Stimulated activated naive B cell treated with anti-CD40 and anti-IgM and Interleukin-4, amounts not matched to agents 10 μg/mL and 1 μg/mL and 100 μg/mL, for 72 hours (primary cell): ENCODE measurements around the gene KTN1.
A peak's percentile ranks its signal among the peaks of the same experiment; 100 is the strongest.

Source experiments
- ATAC-seq, 2 donors: fragments of 150-1000 bp; cut with Tn5 transposase; replicated peaks; 2 replicates each; pipeline ENCODE4 v1.10.0; 2021; ENCODE audit warnings: moderate library complexity in 1 of 2
- DNase-seq: peaks from one replicate; pipeline ENCODE4 v3.0.0; 2021
- H3K27ac Mint-ChIP-seq: one replicate; pipeline ENCODE4 v1.8.0; 2022; ENCODE audit warnings: mild to moderate bottlenecking, mixed read lengths
- H3K27me3 Mint-ChIP-seq, 2 donors: one replicate each; pipeline ENCODE4 v1.8.0; 2022; ENCODE audit warnings: mixed read lengths in 2 of 2
- H3K36me3 Mint-ChIP-seq, 2 donors: one replicate each; pipeline ENCODE4 v1.8.0; 2022; ENCODE audit warnings: mixed read lengths in 2 of 2, mild to moderate bottlenecking in 1 of 2
- H3K4me1 Mint-ChIP-seq, 2 donors: one replicate each; pipeline ENCODE4 v1.8.0; 2022; ENCODE audit warnings: mixed read lengths in 2 of 2, mild to moderate bottlenecking in 1 of 2
- H3K4me3 Mint-ChIP-seq, 2 donors: one replicate each; pipeline ENCODE4 v1.8.0; 2022; ENCODE audit warnings: mild to moderate bottlenecking in 2 of 2, mixed read lengths in 2 of 2, moderate library complexity in 1 of 2
- H3K9me3 Mint-ChIP-seq, 2 donors: one replicate each; pipeline ENCODE4 v1.8.0; 2022; ENCODE audit warnings: mixed read lengths in 2 of 2, mild to moderate bottlenecking in 1 of 2

The KTN1 gene, protein sequence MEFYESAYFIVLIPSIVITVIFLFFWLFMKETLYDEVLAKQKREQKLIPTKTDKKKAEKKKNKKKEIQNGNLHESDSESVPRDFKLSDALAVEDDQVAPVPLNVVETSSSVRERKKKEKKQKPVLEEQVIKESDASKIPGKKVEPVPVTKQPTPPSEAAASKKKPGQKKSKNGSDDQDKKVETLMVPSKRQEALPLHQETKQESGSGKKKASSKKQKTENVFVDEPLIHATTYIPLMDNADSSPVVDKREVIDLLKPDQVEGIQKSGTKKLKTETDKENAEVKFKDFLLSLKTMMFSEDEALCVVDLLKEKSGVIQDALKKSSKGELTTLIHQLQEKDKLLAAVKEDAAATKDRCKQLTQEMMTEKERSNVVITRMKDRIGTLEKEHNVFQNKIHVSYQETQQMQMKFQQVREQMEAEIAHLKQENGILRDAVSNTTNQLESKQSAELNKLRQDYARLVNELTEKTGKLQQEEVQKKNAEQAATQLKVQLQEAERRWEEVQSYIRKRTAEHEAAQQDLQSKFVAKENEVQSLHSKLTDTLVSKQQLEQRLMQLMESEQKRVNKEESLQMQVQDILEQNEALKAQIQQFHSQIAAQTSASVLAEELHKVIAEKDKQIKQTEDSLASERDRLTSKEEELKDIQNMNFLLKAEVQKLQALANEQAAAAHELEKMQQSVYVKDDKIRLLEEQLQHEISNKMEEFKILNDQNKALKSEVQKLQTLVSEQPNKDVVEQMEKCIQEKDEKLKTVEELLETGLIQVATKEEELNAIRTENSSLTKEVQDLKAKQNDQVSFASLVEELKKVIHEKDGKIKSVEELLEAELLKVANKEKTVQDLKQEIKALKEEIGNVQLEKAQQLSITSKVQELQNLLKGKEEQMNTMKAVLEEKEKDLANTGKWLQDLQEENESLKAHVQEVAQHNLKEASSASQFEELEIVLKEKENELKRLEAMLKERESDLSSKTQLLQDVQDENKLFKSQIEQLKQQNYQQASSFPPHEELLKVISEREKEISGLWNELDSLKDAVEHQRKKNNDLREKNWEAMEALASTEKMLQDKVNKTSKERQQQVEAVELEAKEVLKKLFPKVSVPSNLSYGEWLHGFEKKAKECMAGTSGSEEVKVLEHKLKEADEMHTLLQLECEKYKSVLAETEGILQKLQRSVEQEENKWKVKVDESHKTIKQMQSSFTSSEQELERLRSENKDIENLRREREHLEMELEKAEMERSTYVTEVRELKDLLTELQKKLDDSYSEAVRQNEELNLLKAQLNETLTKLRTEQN (N-terminal part only)

DNA sequence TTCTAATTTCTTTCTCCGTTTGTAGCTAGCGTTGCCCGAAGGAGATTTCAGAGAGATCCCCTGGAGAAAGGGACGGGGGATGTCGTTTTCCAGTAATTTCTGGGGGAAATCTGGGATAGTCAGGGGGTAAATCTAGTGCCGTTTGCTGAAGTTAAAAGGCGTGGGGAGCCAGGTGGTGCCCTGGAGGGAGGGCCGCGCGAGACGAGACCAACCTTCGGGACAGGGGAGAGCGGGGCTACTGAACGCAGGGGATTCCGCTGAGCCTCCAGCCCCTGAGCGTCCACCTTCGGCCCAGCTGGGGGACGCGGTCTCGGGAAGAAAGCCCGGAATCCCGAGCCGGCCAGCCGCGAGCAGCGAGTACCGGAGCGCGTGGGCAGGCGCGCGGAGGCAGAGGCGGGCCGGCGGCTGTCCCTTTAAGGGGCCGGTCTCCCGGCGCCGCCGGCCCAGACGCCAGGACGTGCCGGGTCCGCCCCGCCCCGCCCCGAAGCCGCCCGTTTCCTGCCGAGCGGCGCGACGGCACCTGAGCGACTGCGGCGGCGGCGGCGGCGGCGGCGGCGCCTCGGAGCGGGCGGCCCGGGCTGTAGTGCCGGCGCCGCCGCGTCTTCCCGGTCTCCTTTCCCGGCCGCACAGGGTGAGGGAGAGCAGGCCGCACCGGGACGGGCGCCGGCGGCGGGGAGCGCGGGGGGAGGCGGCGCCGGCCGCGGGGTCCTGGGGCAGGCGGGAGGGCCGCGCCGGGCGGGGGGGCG, at the start of gene KTN1:
KTN1 (plus strand) TSS at position 484 of the 746 bp plus-strand sequence. CDS start 31,842 bp downstream, outside the sequence.
- H3K36me3 Mint-ChIP-seq, result peaks cover 2 to 4% of the 10 kb centered on the region in 2 donors

DNA sequence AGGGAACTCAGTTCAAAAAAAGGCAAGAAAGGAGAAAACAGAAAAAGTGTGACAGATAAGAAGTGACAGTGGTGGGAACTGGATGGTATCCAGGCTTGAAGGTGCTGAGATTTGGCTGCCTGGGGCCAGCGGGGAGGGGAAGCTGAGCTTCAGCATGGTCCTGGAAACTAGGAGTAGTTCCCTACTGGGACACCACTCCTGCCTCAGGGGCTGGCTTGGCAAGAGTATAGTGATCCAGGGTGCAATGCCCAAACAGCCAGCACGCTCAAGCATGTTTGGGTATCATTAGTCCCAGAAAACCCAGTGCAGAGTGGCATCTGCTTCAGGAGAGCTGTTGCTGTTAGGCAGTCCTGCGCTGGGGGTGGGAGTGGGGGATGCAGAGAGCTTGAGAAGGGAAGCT, 49.5 kb upstream of the KTN1 start:
- no peaks in the 10 kb centered on the region for H3K27me3 Mint-ChIP-seq
- ATAC-seq (no peak), DNase-seq (no peak)
- H3K27ac Mint-ChIP-seq, result no peak overlapping the region
- peaks cover 0 to 2% of the 10 kb centered on the region in 2 donors for H3K9me3 Mint-ChIP-seq
- H3K4me3 Mint-ChIP-seq, result no peak overlapping the region
- no peaks in the 10 kb centered on the region for H3K4me1 Mint-ChIP-seq
- peaks cover 3 to 4% of the 10 kb centered on the region in 2 donors for H3K36me3 Mint-ChIP-seq

More for the DNA sequence above, at the start of gene KTN1:
- peak within 1 kb of the TSS; percentile 94 to 99 for H3K4me3 Mint-ChIP-seq
- ATAC-seq, result peak; percentile 86 to 89
- no peaks in the 10 kb centered on the region for H3K27me3 Mint-ChIP-seq
- no peaks in the 10 kb centered on the region for H3K9me3 Mint-ChIP-seq
- DNase-seq, result peak; percentile 75
- peak within 1 kb of the TSS; percentile 98 for H3K27ac Mint-ChIP-seq
- H3K4me1 Mint-ChIP-seq, result peaks cover 8 to 22% of the 10 kb centered on the region in 2 donors

DNA sequence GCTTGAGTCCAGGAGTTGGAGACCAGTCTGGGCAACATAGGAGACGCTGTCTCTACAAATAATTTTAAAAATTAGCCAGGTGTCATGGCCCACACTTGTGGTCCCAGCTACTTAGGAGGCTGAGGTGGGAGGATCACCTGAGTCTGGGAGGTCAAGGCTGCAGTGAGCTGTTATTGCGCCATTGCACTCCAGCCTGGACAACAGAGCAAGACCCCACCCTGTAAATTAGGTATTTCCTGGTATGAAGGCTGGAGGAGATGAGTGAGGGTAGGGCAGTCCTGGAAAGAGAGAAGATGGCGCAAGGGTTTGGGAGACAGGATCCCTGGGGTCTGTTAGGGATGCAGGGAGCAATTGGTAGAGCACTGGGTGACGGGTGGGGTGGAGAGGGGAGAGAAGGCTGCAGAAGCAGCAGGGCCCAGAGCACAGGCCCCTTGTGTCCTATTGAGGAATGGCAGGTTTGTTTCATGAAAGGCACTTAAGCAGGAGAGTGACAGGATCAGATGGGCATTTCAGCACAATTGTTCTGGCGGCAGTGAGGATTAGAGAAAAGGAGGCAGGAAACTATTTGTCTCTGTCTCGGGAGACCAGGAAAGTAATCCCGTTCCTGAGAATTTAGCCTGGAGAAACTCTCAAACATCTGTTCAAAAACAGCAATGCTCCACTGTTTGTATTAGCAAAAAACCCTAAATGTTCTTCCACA, 47.2 kb upstream of the KTN1 start:
- Mint-ChIP-seq H3K4me1 (no peaks in the 10 kb centered on the region), H3K27ac (no peak overlapping the region), H3K36me3 (peaks cover 7 to 10% of the 10 kb centered on the region in 2 donors), H3K9me3 (peaks cover 4 to 6% of the 10 kb centered on the region in 2 donors), H3K4me3 (no peak overlapping the region), H3K27me3 (no peaks in the 10 kb centered on the region)
- ATAC-seq, result no peak
- DNase-seq, result no peak

DNA sequence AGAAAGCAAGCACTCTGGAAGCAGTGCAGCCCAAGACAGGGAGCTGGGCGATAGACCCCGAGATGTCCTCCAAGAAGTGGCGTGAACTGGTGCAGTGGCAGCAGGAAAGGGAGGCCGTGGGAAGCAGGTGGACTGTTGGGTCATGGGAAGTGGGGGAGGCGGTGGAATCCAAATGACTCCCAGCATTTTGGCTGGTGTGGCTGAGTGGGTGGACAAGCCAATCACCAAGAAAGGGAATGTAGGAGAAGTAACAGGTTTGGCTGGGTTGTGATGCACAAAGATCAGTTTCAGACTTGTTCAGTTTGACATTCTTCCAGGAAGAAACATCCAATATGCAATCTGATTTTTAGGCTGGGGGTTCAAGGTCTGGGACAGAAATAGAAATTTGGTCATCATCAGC, 46.0 kb upstream of the KTN1 start:
- no peaks in the 10 kb centered on the region for H3K4me1 Mint-ChIP-seq

DNA sequence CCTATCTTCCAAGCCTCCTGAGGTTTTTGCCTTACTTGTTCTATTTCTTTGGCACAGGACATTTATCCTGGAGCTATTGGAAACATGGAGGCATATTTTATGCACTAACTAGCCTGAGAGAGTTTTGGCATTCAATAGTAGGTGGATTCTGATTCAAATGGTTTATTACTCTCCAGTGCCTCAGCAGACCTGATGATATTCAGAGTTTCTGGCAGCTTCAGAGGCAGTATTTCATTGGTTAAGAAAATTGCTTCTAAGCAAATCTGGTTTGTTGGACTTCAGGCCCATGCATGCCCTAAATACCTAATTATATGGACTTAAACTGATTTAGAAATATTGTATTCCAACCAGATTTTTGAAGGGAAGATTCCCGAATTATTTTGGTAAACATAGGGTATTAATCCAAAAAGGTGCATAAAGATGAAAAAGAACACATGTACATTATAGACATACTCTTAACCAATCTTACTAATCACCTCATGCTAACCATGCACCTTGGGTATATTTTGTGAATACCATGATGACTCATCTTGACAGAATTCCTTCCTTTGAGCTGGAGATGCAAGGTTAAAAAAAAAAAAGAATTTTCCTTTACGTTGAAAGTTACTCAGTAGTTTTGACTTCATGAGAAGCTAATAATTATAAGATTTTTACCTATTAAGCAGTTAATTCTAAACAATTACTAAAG, 44.3 kb upstream of the KTN1 start:
- Mint-ChIP-seq H3K36me3 (peaks cover 7 to 9% of the 10 kb centered on the region in 2 donors), H3K4me3 (no peak overlapping the region), H3K27ac (no peak overlapping the region), H3K27me3 (no peaks in the 10 kb centered on the region), H3K4me1 (no peaks in the 10 kb centered on the region), H3K9me3 (peaks cover 4 to 6% of the 10 kb centered on the region in 2 donors)
- no peak for ATAC-seq
- no peak for DNase-seq

More for the DNA sequence above, 46.0 kb upstream of the KTN1 start:
- H3K27me3 Mint-ChIP-seq, result no peaks in the 10 kb centered on the region
- peaks cover 4 to 6% of the 10 kb centered on the region in 2 donors for H3K9me3 Mint-ChIP-seq
- no peak for DNase-seq
- no peak overlapping the region for H3K27ac Mint-ChIP-seq
- no peak for ATAC-seq
- peaks cover 7 to 9% of the 10 kb centered on the region in 2 donors for H3K36me3 Mint-ChIP-seq
- no peak overlapping the region for H3K4me3 Mint-ChIP-seq

DNA sequence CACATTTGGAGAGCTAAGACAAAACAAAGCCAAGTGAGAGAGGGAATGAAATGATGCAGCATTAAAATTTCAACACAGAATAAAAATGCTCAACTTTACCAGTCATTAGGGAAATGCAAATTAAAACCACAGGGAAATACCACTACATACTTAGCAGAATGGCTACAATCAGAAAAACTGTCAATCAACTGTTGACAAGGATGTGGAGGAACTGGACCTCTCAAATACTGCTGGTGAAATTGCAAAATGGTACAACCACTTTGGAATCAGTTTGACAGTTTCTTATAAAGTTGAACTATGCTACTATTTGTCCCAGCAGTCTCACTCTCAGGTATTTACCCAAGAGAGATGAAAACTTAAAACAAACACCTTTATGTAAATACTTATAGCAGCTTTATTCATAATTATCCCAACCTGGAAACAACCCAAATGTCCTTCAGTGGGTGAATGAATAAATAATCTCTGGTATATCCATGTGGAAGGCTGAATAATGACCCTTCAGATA, 43.8 kb upstream of the KTN1 start:
- Mint-ChIP-seq H3K27me3 (no peaks in the 10 kb centered on the region), H3K9me3 (peaks cover 4 to 6% of the 10 kb centered on the region in 2 donors), H3K36me3 (peaks cover 7 to 9% of the 10 kb centered on the region in 2 donors), H3K4me1 (no peaks in the 10 kb centered on the region), H3K27ac (no peak overlapping the region), H3K4me3 (no peak overlapping the region)
- DNase-seq (no peak), ATAC-seq (peak in 1 of 2 donors; percentile 27)

DNA sequence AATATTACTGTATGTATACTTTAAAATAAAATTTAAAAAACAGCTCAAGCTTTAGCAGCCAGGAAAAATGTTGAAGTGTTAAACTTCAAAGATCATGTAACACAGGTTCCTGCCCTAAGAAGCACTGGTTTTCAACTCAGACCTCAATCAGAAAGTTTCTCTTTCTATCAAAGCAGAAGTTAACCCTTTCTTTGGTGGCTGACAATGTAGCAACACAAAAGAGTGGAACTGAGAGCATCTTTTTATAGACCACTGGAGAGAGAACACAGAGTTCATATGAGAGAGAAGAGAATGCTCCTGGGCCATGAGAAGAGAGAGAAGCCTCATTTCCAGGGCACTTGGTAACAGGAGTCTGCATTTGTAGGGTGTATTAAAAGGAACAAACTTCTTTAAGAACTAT, 42.2 kb upstream of the KTN1 start:
- H3K9me3 Mint-ChIP-seq, result peaks cover 4 to 6% of the 10 kb centered on the region in 2 donors
- ATAC-seq, result no peak
- H3K36me3 Mint-ChIP-seq, result peaks cover 7 to 9% of the 10 kb centered on the region in 2 donors
- H3K4me3 Mint-ChIP-seq, result no peak overlapping the region
- H3K4me1 Mint-ChIP-seq, result no peaks in the 10 kb centered on the region
- no peak overlapping the region for H3K27ac Mint-ChIP-seq
- no peaks in the 10 kb centered on the region for H3K27me3 Mint-ChIP-seq
- DNase-seq, result no peak

DNA sequence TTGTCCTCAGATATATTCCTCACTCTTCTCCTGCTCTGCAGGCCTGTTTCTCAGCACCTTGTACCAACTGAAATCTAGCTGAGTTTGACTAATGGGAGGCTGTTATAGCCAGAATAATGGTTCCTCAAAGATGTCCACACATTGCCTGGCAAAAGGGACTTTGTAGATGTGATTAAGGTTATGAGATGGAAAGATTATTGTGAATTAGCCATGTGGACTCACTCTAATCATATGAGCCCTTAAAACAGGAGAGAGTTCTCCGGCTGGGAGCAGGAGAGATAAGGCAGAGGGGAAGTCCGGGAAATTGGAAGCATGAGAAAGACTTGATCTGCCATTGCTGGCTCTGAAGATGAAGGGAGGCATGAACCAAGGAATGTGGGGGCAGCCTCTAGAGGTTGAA, 40.0 kb upstream of the KTN1 start:
- DNase-seq (no peak), ATAC-seq (no peak)
- Mint-ChIP-seq H3K27me3 (no peaks in the 10 kb centered on the region), H3K27ac (no peak overlapping the region), H3K4me3 (no peak overlapping the region), H3K9me3 (peaks cover 3 to 4% of the 10 kb centered on the region in 2 donors), H3K36me3 (peaks cover 4 to 6% of the 10 kb centered on the region in 2 donors), H3K4me1 (no peaks in the 10 kb centered on the region)

DNA sequence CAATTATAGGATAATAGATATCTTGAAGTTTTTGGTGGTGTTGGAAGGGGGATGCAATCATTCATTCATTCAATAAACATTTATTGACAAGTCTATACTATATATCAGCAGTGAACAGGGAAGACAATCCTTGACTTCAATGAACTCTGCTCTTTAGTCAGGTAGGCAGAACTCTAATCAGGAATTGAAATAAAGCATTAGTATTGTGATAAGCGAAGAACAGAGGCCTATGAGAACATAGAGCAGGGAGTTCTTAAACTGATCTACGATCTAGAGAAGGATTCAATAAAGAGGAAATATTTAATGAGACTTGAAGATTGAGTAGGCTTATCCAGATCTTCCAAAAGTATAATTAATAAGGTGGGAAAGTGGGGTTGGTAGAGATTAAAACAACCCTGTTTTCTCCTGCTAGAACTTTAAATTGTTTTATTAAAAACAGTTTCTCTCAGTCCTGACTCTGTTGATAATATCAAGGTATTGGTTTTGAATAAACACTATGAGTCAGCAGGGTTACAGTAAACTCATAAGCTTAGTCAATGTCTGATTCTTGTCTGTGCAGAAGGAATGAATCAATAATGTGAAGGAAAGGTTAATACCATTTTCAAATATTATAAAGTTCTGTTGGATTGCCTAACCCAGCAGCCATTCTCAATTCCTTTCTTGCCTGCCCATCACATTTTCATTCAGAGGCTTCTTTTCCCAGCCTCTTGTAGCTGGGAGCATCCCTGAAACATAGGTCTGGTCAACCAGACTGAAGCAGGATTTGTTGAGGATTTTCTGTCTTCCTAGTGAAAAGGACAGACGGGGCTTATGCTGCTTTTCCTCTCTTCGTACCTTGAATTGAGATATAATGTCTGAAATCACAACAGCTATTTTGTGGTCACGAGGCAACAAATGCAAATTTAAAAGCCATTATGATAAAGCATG, 38.9 kb upstream of the KTN1 start:
- Mint-ChIP-seq H3K4me3 (no peak overlapping the region), H3K4me1 (peaks cover 3 to 6% of the 10 kb centered on the region in 2 donors), H3K27ac (no peak overlapping the region), H3K27me3 (no peaks in the 10 kb centered on the region), H3K9me3 (peaks cover 3 to 4% of the 10 kb centered on the region in 2 donors), H3K36me3 (peaks cover 4 to 6% of the 10 kb centered on the region in 2 donors)
- ATAC-seq, result no peak
- no peak for DNase-seq

DNA sequence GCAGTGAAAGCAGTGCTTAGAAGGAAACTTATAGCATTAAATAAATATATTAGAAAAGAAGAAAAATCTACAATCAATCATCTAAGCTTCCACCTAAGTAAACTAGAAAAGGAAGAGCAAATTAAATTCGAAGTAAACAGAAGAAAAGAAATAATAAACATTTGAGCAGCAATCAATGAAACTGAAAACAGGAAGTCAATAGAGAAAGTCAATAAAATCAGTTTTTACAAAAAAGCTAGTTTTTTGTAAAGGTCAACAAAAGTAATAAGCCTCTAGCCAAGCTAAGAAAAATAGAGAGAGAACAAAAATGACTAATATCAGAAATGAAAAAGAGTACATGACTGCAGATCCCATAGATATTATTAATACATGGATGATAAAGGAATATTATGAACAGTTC, 34.2 kb upstream of the KTN1 start:
- Mint-ChIP-seq H3K27me3 (no peaks in the 10 kb centered on the region), H3K4me3 (peak overlapping the region in 1 of 2 donors; percentile 5)

DNA sequence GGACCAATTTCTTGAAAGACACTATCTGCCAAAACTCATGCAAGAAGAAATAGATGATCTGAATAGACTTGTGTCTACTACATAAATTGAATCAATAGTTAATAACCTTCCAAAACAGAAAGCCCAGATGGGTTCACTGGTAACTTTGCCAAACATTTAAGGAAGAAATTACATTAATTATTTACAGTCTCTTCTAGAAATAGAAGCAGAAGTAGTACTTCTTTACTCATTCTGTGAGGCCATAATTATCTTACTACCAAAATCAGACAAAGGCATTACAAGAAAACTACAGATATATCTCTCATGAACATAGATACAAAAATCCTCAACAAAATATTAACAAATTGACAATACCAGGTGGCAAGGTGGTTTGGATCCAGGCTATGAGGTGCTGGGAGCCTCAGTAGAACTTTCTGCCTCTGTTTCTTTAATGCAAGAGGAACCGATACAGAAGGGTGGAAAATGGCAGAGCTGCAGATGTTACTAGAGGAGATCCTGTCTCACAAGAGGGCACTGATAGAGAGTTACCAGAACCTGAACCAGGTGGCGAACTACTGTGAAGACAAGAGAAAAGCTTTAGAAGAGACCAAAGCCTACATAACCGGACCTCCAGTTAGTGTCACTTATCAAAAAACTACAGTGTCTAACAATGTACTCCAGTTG, 33.7 kb upstream of the KTN1 start:
- ATAC-seq (peak; percentile 77 to 81), DNase-seq (no peak)
- H3K36me3 Mint-ChIP-seq, result no peaks in the 10 kb centered on the region
- H3K4me3 Mint-ChIP-seq, result no peak overlapping the region
- H3K27ac Mint-ChIP-seq, result peak overlapping the region; percentile 65
- peaks cover 0 to 2% of the 10 kb centered on the region in 2 donors for H3K9me3 Mint-ChIP-seq
- H3K4me1 Mint-ChIP-seq, result peaks cover 6 to 14% of the 10 kb centered on the region in 2 donors
- H3K27me3 Mint-ChIP-seq, result no peaks in the 10 kb centered on the region

More for the DNA sequence above, 34.2 kb upstream of the KTN1 start:
- DNase-seq, result no peak
- Mint-ChIP-seq H3K4me1 (peaks cover 6 to 14% of the 10 kb centered on the region in 2 donors), H3K36me3 (no peaks in the 10 kb centered on the region), H3K27ac (no peak overlapping the region), H3K9me3 (peaks cover 0 to 2% of the 10 kb centered on the region in 2 donors)
- ATAC-seq, result no peak
